K562 (cell line): Measurements from ENCODE around the gene MRPL9. TPM values are rescaled to one million over a fixed set of nuclear protein-coding genes. Genes with fewer than 3 reads are reported as not detected.

Experiments
- ATF1 ChIP-seq, 2 experiments: fragments of 450-650 bp in 1 of 2; IDR thresholded peaks; 2 replicates each; pipeline ENCODE4 v1.6.1; 2016; ENCODE audit warnings: missing compliant biosample characterization in 1 of 2, missing genetic modification characterization in 1 of 2
- C11orf30 ChIP-seq: fragments of 450-650 bp; IDR thresholded peaks from 2 replicates; pipeline ENCODE4 v1.6.1; 2016; ENCODE audit warnings: low read depth, mild to moderate bottlenecking
- CBFB ChIP-seq: sonication (generic); formaldehyde crosslinking; IDR thresholded peaks from 2 replicates; pipeline ENCODE4 v1.4.0; 2020; ENCODE audit warnings: mild to moderate bottlenecking, missing genetic modification reagents
- CXXC5 ChIP-seq: fragments of 250-450 bp; sonication (Bioruptor Pico); IDR thresholded peaks from 2 replicates; pipeline ENCODE4 v1.8.0; 2022; ENCODE audit warnings: inconsistent platforms, mild to moderate bottlenecking, moderate library complexity
- FOXJ3 ChIP-seq: sonication (generic); formaldehyde crosslinking; IDR thresholded peaks from 2 replicates; pipeline ENCODE4 v1.4.0; 2020; ENCODE audit warnings: mild to moderate bottlenecking, missing genetic modification reagents
- GATAD2A ChIP-seq: fragments of 450-650 bp; IDR thresholded peaks from 2 replicates; pipeline ENCODE4 v1.6.1; 2017
- GTF2E2 ChIP-seq: fragments of 200-800 bp; sonication (Bioruptor generic); IDR thresholded peaks from 2 replicates; pipeline ENCODE4 v1.6.1; 2016; ENCODE audit warnings: missing genetic modification characterization, missing compliant biosample characterization
- HOXB6 ChIP-seq: fragments of 250-450 bp; sonication (Bioruptor Pico); IDR thresholded peaks from 2 replicates; pipeline ENCODE4 v1.5.1; 2022; ENCODE audit warnings: mild to moderate bottlenecking, borderline replicate concordance
- LARP7 ChIP-seq: fragments of 450-650 bp; IDR thresholded peaks from 2 replicates; pipeline ENCODE4 v1.6.1; 2016
- MYC ChIP-seq, 2 experiments: fragments of 250-450 bp in 1 of 2; sonication (Bioruptor Pico) in 1 of 2; IDR thresholded peaks; 2 replicates each; pipeline versions ENCODE4 v1.5.1 to v1.6.1; 2012 to 2021; ENCODE audit warnings: low read depth in 2 of 2, borderline replicate concordance in 1 of 2, improper control_type of control experiment in 1 of 2, low read length in 1 of 2, mild to moderate bottlenecking in 1 of 2, moderate library complexity in 1 of 2
- NBN ChIP-seq: fragments of 450-650 bp; IDR thresholded peaks from 2 replicates; pipeline ENCODE4 v1.6.1; 2016; ENCODE audit warnings: low read depth, mild to moderate bottlenecking
- NFE2L1 ChIP-seq: fragments of 450-650 bp; IDR thresholded peaks from 2 replicates; pipeline ENCODE4 v1.6.1; 2016; ENCODE audit warnings: missing genetic modification characterization, low read depth, mild to moderate bottlenecking, missing compliant biosample characterization, moderate library complexity, borderline replicate concordance
- NFIX ChIP-seq: fragments of 250-450 bp; sonication (Bioruptor Pico); IDR thresholded peaks from 2 replicates; pipeline ENCODE4 v1.4.0; 2020; ENCODE audit warnings: low read depth, mild to moderate bottlenecking, moderate library complexity
- OTX1 ChIP-seq: fragments of 450-650 bp; formaldehyde crosslinking; IDR thresholded peaks from 2 replicates; pipeline ENCODE4 v1.4.0; 2022; ENCODE audit warnings: mild to moderate bottlenecking
- SETDB1 ChIP-seq: IDR thresholded peaks from one replicate; pipeline ENCODE4 v1.6.1; 2012; ENCODE audit warnings: low read length, control low read depth, inconsistent platforms
- SNIP1 ChIP-seq: fragments of 450-650 bp; IDR thresholded peaks from 2 replicates; pipeline ENCODE4 v1.7.1; 2017; ENCODE audit warnings: low read depth, mild to moderate bottlenecking
- TAF7 ChIP-seq: fragments of 450-650 bp; IDR thresholded peaks from 2 replicates; pipeline ENCODE4 v1.6.1; 2016; ENCODE audit warnings: missing genetic modification characterization, missing compliant biosample characterization
- ZNF583 ChIP-seq: fragments of 250-450 bp; sonication (Bioruptor Pico); IDR thresholded peaks from 2 replicates; pipeline ENCODE4 v1.4.0; 2020
- ZNF764 ChIP-seq: fragments of 250-450 bp; sonication (Bioruptor Pico); IDR thresholded peaks from 2 replicates; pipeline ENCODE4 v1.4.0; 2020; ENCODE audit warnings: low read depth, mild to moderate bottlenecking, moderate library complexity
- ZNF766 ChIP-seq: fragments of 200-800 bp; sonication (Bioruptor generic); conservative IDR thresholded peaks from 2 replicates; pipeline ENCODE4 v1.6.1; 2016; ENCODE audit warnings: missing genetic modification characterization, missing compliant biosample characterization
- polyA plus RNA-seq, 8 experiments: library from polyadenylated mRNA; depleted of rRNA in 4 of 8; stranded (reverse) in 5 of 8; unstranded in 3 of 8; fragments of >200 nt; fragmentation: Nextera tagmentation in 2 of 8; fragmentation: Illumina TruSeq in 1 of 8; extraction: Ambion mirVana in 2 of 8; extraction: Trizol in 1 of 8; gene quantifications; 2 replicates each; pipeline versions ENCODE4 v1.2.1 to v1.2.3, GENCODE V29; 2011 to 2014; ENCODE audit warnings: inconsistent platforms in 1 of 8, missing spikeins in 1 of 8
- total RNA-seq, 7 experiments: library from RNA; depleted of rRNA in 6 of 7; stranded (reverse); fragments of >200 nt in 6 of 7; fragmentation: Illumina TruSeq in 2 of 7; extraction: Trizol in 2 of 7; gene quantifications; 2 replicates each; pipeline versions ENCODE4 v1.2.1 to v1.2.3, GENCODE V29; 2011 to 2021; ENCODE audit warnings: low replicate concordance in 1 of 7
- TF ChIP-seq, protein P1 (sequence below): sonication (generic); formaldehyde crosslinking; IDR thresholded peaks from 2 replicates; pipeline ENCODE4 v1.8.0; 2022; ENCODE audit warnings: missing genetic modification reagents, mild to moderate bottlenecking, borderline replicate concordance
- TF ChIP-seq, protein P2 (sequence below): sonication (generic); formaldehyde crosslinking; IDR thresholded peaks from 2 replicates; pipeline ENCODE4 v1.4.0; 2020; ENCODE audit warnings: mild to moderate bottlenecking, missing genetic modification reagents
- TF ChIP-seq, protein P3 (sequence below): fragments of 450-650 bp; IDR thresholded peaks from 2 replicates; pipeline ENCODE4 v1.6.1; 2017; ENCODE audit warnings: mild to moderate bottlenecking, moderate library complexity

Gene MRPL9
- total and polyA plus RNA-seq, 9 of the 15 experiments (the other 6 are each of a cell fraction or from before 2014, with no cell fraction given) = 38.0 to 162 (median 111) TPM

DNA sequence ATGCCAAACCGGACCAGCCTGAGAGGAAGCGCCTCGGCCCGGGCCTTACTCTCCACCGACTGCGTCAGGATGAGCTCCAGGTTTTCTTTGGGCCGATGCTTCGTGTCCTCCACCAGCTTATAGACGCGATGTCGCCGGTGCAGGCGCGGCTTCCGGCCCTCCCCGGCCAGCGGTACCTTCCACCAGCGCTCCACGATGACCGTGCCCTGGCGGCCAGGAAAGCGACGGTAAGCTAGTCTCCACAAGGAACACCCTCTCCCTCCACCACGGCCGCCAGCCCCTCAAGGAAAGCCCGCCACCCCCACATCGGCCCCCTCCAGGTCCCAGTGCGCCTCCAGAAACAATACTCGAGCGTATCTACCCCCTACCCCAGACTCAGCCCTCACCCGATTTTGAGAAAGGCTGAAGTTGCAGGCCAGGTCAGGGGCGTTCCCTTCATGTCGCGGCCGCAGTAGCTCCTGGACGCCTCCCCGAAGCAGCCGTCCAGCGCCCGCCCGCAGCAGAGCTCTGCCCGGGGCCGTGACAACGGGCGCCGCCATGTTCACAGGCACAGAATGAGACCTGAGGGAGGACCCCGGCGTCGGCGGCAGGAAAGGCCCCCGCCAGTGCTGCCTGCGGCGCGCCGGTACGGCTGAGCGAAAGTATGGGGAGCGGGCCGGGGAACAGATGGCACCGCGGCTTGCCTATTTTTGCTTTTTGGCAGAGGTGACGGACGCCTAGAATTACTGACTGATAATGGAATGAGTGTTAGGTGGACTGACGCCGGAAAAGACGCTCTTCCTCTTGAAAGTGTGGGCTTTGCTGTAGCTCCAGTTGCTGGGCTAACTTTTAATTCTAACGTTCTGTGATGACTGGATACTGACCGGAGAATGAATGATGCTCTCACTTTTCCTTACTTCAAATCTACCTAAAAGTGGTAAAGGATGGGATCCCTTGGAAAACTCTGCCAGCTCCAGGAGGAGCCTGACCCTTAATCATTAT, at the start of gene MRPL9 (continued):
- no peak for TF ChIP-seq NBN
- TF ChIP-seq GATAD2A = no peak
- TF ChIP-seq MYC (IDR thresholded peaks at IDR 0.05; ENCODE audit: low read depth, low read length) = 0 out of 2 replicates have a peak, but pooled peaks have one; percentile 47
- no peak for TF ChIP-seq MYC (CRISPR knock-in tag; IDR thresholded peaks at IDR 0.05; ENCODE audit: borderline replicate concordance, low read depth)
- peak; percentile 95 for TF ChIP-seq GTF2E2 (tag)
- 0 out of 2 replicates have a peak, but pooled peaks have one; percentile 13 for TF ChIP-seq ZNF583
- no peak for TF ChIP-seq LARP7
- TF ChIP-seq CXXC5 (CRISPR knock-in tag) = peak; percentile 73
- no peak for TF ChIP-seq HOXB6
- TF ChIP-seq, protein P1, sequence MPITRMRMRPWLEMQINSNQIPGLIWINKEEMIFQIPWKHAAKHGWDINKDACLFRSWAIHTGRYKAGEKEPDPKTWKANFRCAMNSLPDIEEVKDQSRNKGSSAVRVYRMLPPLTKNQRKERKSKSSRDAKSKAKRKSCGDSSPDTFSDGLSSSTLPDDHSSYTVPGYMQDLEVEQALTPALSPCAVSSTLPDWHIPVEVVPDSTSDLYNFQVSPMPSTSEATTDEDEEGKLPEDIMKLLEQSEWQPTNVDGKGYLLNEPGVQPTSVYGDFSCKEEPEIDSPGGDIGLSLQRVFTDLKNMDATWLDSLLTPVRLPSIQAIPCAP (CRISPR knock-in tag) = no peak
- TF ChIP-seq TAF7 (tag) = peak; percentile 81
- TF ChIP-seq FOXJ3 = no peak
- no peak for TF ChIP-seq SETDB1
- TF ChIP-seq OTX1 = no peak
- no peak for TF ChIP-seq ZNF764
- TF ChIP-seq NFIX (CRISPR knock-in tag) = no peak
- peak; percentile 9; the same call in 1 of the 2 replicates for TF ChIP-seq ATF1 (CRISPR knock-in tag; IDR thresholded peaks at IDR 0.05)
- TF ChIP-seq ATF1 (tag; IDR thresholded peaks at IDR 0.05) = peak; percentile 86
- TF ChIP-seq, protein P2, sequence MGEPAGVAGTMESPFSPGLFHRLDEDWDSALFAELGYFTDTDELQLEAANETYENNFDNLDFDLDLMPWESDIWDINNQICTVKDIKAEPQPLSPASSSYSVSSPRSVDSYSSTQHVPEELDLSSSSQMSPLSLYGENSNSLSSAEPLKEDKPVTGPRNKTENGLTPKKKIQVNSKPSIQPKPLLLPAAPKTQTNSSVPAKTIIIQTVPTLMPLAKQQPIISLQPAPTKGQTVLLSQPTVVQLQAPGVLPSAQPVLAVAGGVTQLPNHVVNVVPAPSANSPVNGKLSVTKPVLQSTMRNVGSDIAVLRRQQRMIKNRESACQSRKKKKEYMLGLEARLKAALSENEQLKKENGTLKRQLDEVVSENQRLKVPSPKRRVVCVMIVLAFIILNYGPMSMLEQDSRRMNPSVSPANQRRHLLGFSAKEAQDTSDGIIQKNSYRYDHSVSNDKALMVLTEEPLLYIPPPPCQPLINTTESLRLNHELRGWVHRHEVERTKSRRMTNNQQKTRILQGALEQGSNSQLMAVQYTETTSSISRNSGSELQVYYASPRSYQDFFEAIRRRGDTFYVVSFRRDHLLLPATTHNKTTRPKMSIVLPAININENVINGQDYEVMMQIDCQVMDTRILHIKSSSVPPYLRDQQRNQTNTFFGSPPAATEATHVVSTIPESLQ (CRISPR knock-in tag) = no peak
- no peak for TF ChIP-seq SNIP1
- no peak for TF ChIP-seq NFE2L1 (tag)
- TF ChIP-seq, protein P3, sequence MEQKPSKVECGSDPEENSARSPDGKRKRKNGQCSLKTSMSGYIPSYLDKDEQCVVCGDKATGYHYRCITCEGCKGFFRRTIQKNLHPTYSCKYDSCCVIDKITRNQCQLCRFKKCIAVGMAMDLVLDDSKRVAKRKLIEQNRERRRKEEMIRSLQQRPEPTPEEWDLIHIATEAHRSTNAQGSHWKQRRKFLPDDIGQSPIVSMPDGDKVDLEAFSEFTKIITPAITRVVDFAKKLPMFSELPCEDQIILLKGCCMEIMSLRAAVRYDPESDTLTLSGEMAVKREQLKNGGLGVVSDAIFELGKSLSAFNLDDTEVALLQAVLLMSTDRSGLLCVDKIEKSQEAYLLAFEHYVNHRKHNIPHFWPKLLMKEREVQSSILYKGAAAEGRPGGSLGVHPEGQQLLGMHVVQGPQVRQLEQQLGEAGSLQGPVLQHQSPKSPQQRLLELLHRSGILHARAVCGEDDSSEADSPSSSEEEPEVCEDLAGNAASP = no peak
- peak; percentile 66; the same call in 1 of the 2 replicates for TF ChIP-seq ZNF766 (CRISPR knock-in tag)
- TF ChIP-seq C11orf30 = peak; percentile 100
- 0 out of 2 replicates have a peak, but pooled peaks have one; percentile 51 for TF ChIP-seq CBFB (CRISPR knock-in tag)
